Kidney (tissue), 14 donors: ENCODE results near the gene NET1. TPM values are rescaled to one million over a fixed set of nuclear protein-coding genes. Genes with fewer than 3 reads are reported as not detected.

Experiments
- DNase-seq, 5 donors: peaks; one replicate each; pipeline ENCODE4 v3.0.0-alpha.2; 2013 to 2020
- FAIRE-seq: peaks from 2 replicates; lab custom pipeline; 2012; peaks lifted over from hg19 to GRCh38; lab: Jason Lieb, UNC
- H3K27ac ChIP-seq, 2 donors: one replicate each; pipeline ENCODE4 v1.7.0; 2013; ENCODE audit warnings: low read depth in 2 of 2, low read length in 2 of 2, inconsistent platforms in 1 of 2
- H3K27me3 ChIP-seq: one replicate; pipeline ENCODE4 v1.7.1; 2013; ENCODE audit warnings: low read length, inconsistent platforms; ENCODE audit not compliant: control insufficient read depth, insufficient read depth
- H3K36me3 ChIP-seq, 3 donors: one replicate each; pipeline versions ENCODE4 v1.7.0 to v1.7.1; 2013; ENCODE audit warnings: low read length in 3 of 3, control low read depth in 1 of 3, inconsistent platforms in 1 of 3; ENCODE audit not compliant: insufficient read depth in 3 of 3, control insufficient read depth in 2 of 3
- H3K4me1 ChIP-seq, 3 donors: one replicate each; pipeline versions ENCODE4 v1.7.0 to v1.7.1; 2013; ENCODE audit warnings: low read length in 3 of 3, inconsistent platforms in 1 of 3, low read depth in 1 of 3; ENCODE audit not compliant: control insufficient read depth in 2 of 3, insufficient read depth in 2 of 3
- H3K4me3 ChIP-seq, 3 donors: one replicate each; pipeline versions ENCODE4 v1.7.0 to v1.8.1; 2013; ENCODE audit warnings: low read length in 3 of 3, control low read depth in 1 of 3, inconsistent platforms in 1 of 3
- H3K9ac ChIP-seq, 3 donors: one replicate each; pipeline versions ENCODE4 v1.7.0 to v1.7.1; 2013; ENCODE audit warnings: low read length in 3 of 3, control low read depth in 1 of 3, inconsistent platforms in 1 of 3
- H3K9me3 ChIP-seq, 3 donors: one replicate each; pipeline versions ENCODE4 v1.7.0 to v1.7.1; 2013; ENCODE audit warnings: low read length in 3 of 3, control low read depth in 1 of 3, inconsistent platforms in 1 of 3; ENCODE audit not compliant: control insufficient read depth in 2 of 3, insufficient read depth in 1 of 3
- CTCF ChIP-seq: IDR thresholded peaks from 3 replicates; pipeline ENCODE4 v1.5.1; 2012; ENCODE audit warnings: mild to moderate bottlenecking, moderate library complexity, borderline replicate concordance; ENCODE audit not compliant: insufficient read depth; ENCODE audit errors: extremely low read depth
- intact Hi-C: fragments of 100-400 bp; cut with DNase I; formaldehyde crosslinking; loops from one replicate; pipeline ENCODE4 v1.11.1; 2022
- polyA plus RNA-seq: library from polyadenylated mRNA; stranded (reverse); fragments of 350-450 nt; fragmentation: Illumina TruSeq; extraction: RNeasy Lipid Tissue Mini Kit (QIAGEN cat#74804); gene quantifications from one replicate; pipeline ENCODE4 v1.2.3, GENCODE V29; 2014; ENCODE audit warnings: low read depth, low replicate concordance; ENCODE audit not compliant: insufficient read depth
- total RNA-seq: library from RNA; stranded (reverse); fragmentation: NEBNext Ultra II Directional; extraction: Animal tissue kit (Norgen Biotek cat#: 25700); gene quantifications from one replicate; pipeline ENCODE4 v1.2.1, GENCODE V29; 2021
- donor health status: control.
- donor health status: control.
- donor health status: control.
- donor health status: control.
- donor health status: control.
- donor health status: DM: yes; HTN: yes; CAD: no.
- donor health status: Normal renal cell carcinoma (clear cell type).

Gene NET1
- total and polyA plus RNA-seq, 2 donors from 2014 or later, result 35.9 to 86.5 TPM

- DNase-seq (peak in 4 of 5 donors; percentile 56 to 66 (median 59)), FAIRE-seq (no peak)
- Histone ChIP-seq H3K27me3 (peaks cover 6% of the 10 kb centered on the region), H3K4me3 (peak within 1 kb of the TSS in 2 of 3 donors; percentile 16 to 40), H3K4me1 (no peaks in the 10 kb centered on the region), H3K36me3 (no peaks in the 10 kb centered on the region), H3K9ac (no peak within 1 kb of the TSS), H3K27ac (no peak within 1 kb of the TSS), H3K9me3 (peaks cover 0 to under 1% (median 0%) of the 10 kb centered on the region in 3 donors)
- TF ChIP-seq CTCF, result no peak
- intact Hi-C loops, result no loop called here
Observed at GRCh38 chr10:5364890-5365338, 47.4 kb upstream of the NET1 start, which contains the start of gene UCN3. Gene UCN3, plus strand, starts transcription at chr10:5364966. Its CDS starts 8,755 bp downstream, at chr10:5373721.

GRCh38 chr10:5365928-5366327, 46.4 kb upstream of the NET1 start:
- DNase-seq, result no peak
- H3K9me3 ChIP-seq, result peaks cover 0 to 9% (median 8%) of the 10 kb centered on the region in 3 donors
- no peak overlapping the region for H3K27ac ChIP-seq
- no peak for TF ChIP-seq CTCF
- H3K4me3 ChIP-seq, result no peak overlapping the region
- FAIRE-seq, result no peak
- intact Hi-C loops, result no loop called here
- H3K9ac ChIP-seq, result no peak overlapping the region
- peaks cover 4% of the 10 kb centered on the region for H3K27me3 ChIP-seq
- H3K4me1 ChIP-seq, result no peaks in the 10 kb centered on the region
- H3K36me3 ChIP-seq, result no peaks in the 10 kb centered on the region

GRCh38 chr10:5369362-5370158, 42.8 kb upstream of the NET1 start:
- Histone ChIP-seq H3K4me3 (no peak overlapping the region), H3K36me3 (no peaks in the 10 kb centered on the region), H3K27ac (no peak overlapping the region), H3K4me1 (peaks cover 0 to 5% (median 3%) of the 10 kb centered on the region in 3 donors), H3K9ac (no peak overlapping the region), H3K9me3 (peaks cover 0 to 12% (median 9%) of the 10 kb centered on the region in 3 donors), H3K27me3 (peaks cover 2% of the 10 kb centered on the region)
- intact Hi-C loops, result no loop called here
- no peak for TF ChIP-seq CTCF
- FAIRE-seq (no peak), DNase-seq (no peak)
